ENCODE data around the gene RAD9B. TPM values are rescaled to one million over a fixed set of nuclear protein-coding genes. Genes with fewer than 3 reads are reported as not detected.

RAD9B gene
- total and polyA plus RNA-seq, 9 of the 15 experiments (the other 6 are each of a cell fraction or from before 2014, with no cell fraction given), result 0.05 to 0.83 (median 0.32) TPM

DNA sequence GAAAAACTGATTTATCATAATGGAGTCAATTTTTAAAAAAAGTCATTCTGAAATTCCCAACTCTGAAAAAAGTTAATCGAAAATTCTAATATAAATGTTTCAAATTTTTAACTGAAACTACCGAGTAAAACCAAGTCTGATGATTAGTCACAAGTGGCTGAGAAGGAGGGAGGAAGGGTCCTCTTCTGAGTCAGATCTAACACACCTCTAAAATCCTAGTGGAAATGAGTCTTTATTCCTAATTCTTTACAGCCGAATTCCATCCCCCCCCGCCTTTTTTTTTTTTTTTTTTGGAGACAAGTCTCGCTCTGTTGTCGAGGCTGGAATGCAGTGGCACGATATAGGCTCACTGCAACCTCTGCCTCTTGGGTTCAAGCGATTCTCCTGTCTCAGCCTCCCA lies 37.9 kb downstream of the RAD9B start:
- no peaks in the 10 kb centered on the region for H3K9me1 ChIP-seq (ENCODE audit: control insufficient read depth, insufficient read depth, low read length)
- 93% methylated on average over 4 of the region's 8 CpGs for WGBS (ENCODE audit: insufficient coverage, low coverage, missing lambda C conversion rate)
- intact Hi-C loops (cut with micrococcal nuclease), result no loop called here
- H3K4me2 ChIP-seq (ENCODE audit: insufficient read depth, low read length), result no peak overlapping the region
- no peak for ATAC-seq
- no TSS peak for BruUV-seq (replicated peaks)
- peaks cover 5% of the 10 kb centered on the region; the same call in 2 of the 3 replicates for H3K79me2 ChIP-seq (ENCODE audit: control insufficient read depth, insufficient read depth, low read length)
- peaks cover 79% of the 10 kb centered on the region for H3K36me3 ChIP-seq (ENCODE audit: control insufficient read depth, insufficient read depth, low read length)
- H3K9ac ChIP-seq (ENCODE audit: insufficient read depth in 1 of 2, low read depth in 2 of 2, low read length in 2 of 2), result no peak overlapping the region
- no peak overlapping the region for H2AFZ ChIP-seq (ENCODE audit: low read depth, low read length)
- H3K4me1 ChIP-seq (replicated peaks in 1 of 2; ENCODE audit: control insufficient read depth in 2 of 2, insufficient read depth in 2 of 2, low read length in 2 of 2), result peaks cover 2 to 4% of the 10 kb centered on the region in 2 experiments; a peak in 2 of 5 replicates
- FAIRE-seq, result no peak
- ChIA-PET CTCF (ENCODE audit: low intra/inter-chr PET ratio) (no interaction called here), POLR2A (interaction anchor here (0.7 to 1.1 kb wide), 3 partner anchors 12 to 39 kb away, joined by 3 to 4 read pairs (median 3); no protein-coding TSS in a partner anchor)
- no peak overlapping the region for H3K27ac ChIP-seq (ENCODE audit: extremely low read depth, low read depth, low read length)
- no peak for TF ChIP-seq SPI1 (IDR thresholded peaks at IDR 0.05; ENCODE audit: borderline replicate concordance, low read depth, low read length)
- TF ChIP-seq SRSF1 (IDR thresholded peaks at IDR 0.05; ENCODE audit: low read depth, low read length), result no peak
- TF ChIP-seq SUPT5H (IDR thresholded peaks at IDR 0.05), result no peak
- TF ChIP-seq RBM25 (IDR thresholded peaks at IDR 0.05; ENCODE audit: low read depth, low read length, severe bottlenecking), result no peak
- TF ChIP-seq ZNF224 (CRISPR knock-in tag; IDR thresholded peaks at IDR 0.05), result no peak
- TF ChIP-seq, protein P1, sequence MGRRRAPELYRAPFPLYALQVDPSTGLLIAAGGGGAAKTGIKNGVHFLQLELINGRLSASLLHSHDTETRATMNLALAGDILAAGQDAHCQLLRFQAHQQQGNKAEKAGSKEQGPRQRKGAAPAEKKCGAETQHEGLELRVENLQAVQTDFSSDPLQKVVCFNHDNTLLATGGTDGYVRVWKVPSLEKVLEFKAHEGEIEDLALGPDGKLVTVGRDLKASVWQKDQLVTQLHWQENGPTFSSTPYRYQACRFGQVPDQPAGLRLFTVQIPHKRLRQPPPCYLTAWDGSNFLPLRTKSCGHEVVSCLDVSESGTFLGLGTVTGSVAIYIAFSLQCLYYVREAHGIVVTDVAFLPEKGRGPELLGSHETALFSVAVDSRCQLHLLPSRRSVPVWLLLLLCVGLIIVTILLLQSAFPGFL (CRISPR knock-in tag; IDR thresholded peaks at IDR 0.05), result no peak
- TF ChIP-seq POLR3A (IDR thresholded peaks at IDR 0.05; ENCODE audit: borderline replicate concordance, extremely low read depth, insufficient read depth, insufficient read length), result no peak
- no peaks in the 10 kb centered on the region for H3K9me3 ChIP-seq (replicated peaks; ENCODE audit: control insufficient read depth, insufficient read depth, low read depth, low read length)
- H3K4me3 ChIP-seq, result no peak overlapping the region
- no peaks in the 10 kb centered on the region for H3K27me3 ChIP-seq (ENCODE audit: control insufficient read depth in 2 of 2, insufficient read depth in 2 of 2, low read length in 2 of 2)
- in situ Hi-C loops (cut with MboI), result no loop called here
- no peak for DNase-seq (ENCODE audit: extremely low read depth in 1 of 4, low spot score in 3 of 4)
- H4K20me1 ChIP-seq (replicated peaks; ENCODE audit: control insufficient read depth, insufficient read depth, low read length), result no peaks in the 10 kb centered on the region

Data from K562 (cell line).